Liver (tissue), 9 donors: ENCODE results near the gene IP6K3. TPM values are rescaled to one million over a fixed set of nuclear protein-coding genes. Genes with fewer than 3 reads are reported as not detected.

Experiments used
- DNase-seq: peaks from one replicate; pipeline ENCODE4 v3.0.0-alpha.2; 2017; ENCODE audit warnings: low spot score
- H3K27ac ChIP-seq, 2 donors: one replicate each; pipeline ENCODE4 v1.7.0; 2013; ENCODE audit warnings: inconsistent platforms in 2 of 2, low read length in 2 of 2, control low read depth in 1 of 2, low read depth in 1 of 2, mild to moderate bottlenecking in 1 of 2
- H3K27me3 ChIP-seq, 4 donors: one replicate each; pipeline versions ENCODE4 v1.6.1 to v1.7.0; 2013; ENCODE audit warnings: low read length in 3 of 4, inconsistent platforms in 1 of 4, mild to moderate bottlenecking in 1 of 4, moderate library complexity in 1 of 4; ENCODE audit not compliant: control insufficient read depth in 4 of 4, insufficient read depth in 4 of 4
- H3K36me3 ChIP-seq, 4 donors: one replicate each; pipeline versions ENCODE4 v1.6.1 to v1.7.0; 2013; ENCODE audit warnings: low read length in 3 of 4, mild to moderate bottlenecking in 3 of 4, low read depth in 1 of 4, moderate library complexity in 1 of 4; ENCODE audit not compliant: control insufficient read depth in 4 of 4, insufficient read depth in 3 of 4
- H3K4me1 ChIP-seq, 4 donors: one replicate each; pipeline versions ENCODE4 v1.6.1 to v1.7.0; 2013; ENCODE audit warnings: low read length in 3 of 4, mild to moderate bottlenecking in 3 of 4, moderate library complexity in 1 of 4; ENCODE audit not compliant: control insufficient read depth in 4 of 4, insufficient read depth in 4 of 4
- H3K4me3 ChIP-seq, 3 donors: one replicate each; pipeline versions ENCODE4 v1.6.1 to v1.7.0; 2013; ENCODE audit warnings: low read length in 3 of 3, control low read depth in 1 of 3, low read depth in 1 of 3, mild to moderate bottlenecking in 1 of 3
- H3K9ac ChIP-seq, 2 donors: one replicate each; pipeline ENCODE4 v1.7.0; 2013; ENCODE audit warnings: low read length in 2 of 2, mild to moderate bottlenecking in 2 of 2, moderate library complexity in 2 of 2, control low read depth in 1 of 2, low read depth in 1 of 2
- H3K9me3 ChIP-seq, 4 donors: one replicate each; pipeline versions ENCODE4 v1.6.1 to v1.7.0; 2013; ENCODE audit warnings: low read length in 3 of 4; ENCODE audit not compliant: control insufficient read depth in 4 of 4
- ATF3 ChIP-seq: IDR thresholded peaks from 2 replicates; pipeline ENCODE4 v1.6.1; 2016; ENCODE audit warnings: antibody characterized with exemption
- CTCF ChIP-seq: fragments of 150-350 bp; IDR thresholded peaks from 2 replicates; pipeline ENCODE4 v1.5.1; 2017; ENCODE audit warnings: improper control_type of control experiment, low read depth, low read length; ENCODE audit not compliant: missing input control
- EGR1 ChIP-seq, 2 donors: IDR thresholded peaks; 2 replicates each; pipeline ENCODE4 v1.6.1; 2016 to 2018; ENCODE audit warnings: antibody characterized with exemption in 2 of 2, low read depth in 2 of 2
- FOXA1 ChIP-seq: IDR thresholded peaks from 2 replicates; pipeline ENCODE4 v1.6.1; 2016; ENCODE audit warnings: antibody characterized with exemption
- FOXA2 ChIP-seq: IDR thresholded peaks from 2 replicates; pipeline ENCODE4 v1.6.1; 2016; ENCODE audit warnings: antibody characterized with exemption
- GABPA ChIP-seq, 2 donors: IDR thresholded peaks in 1 of 2; conservative IDR thresholded peaks in 1 of 2; 2 replicates each; pipeline ENCODE4 v1.6.1; 2016; ENCODE audit warnings: antibody characterized with exemption in 2 of 2, mild to moderate bottlenecking in 1 of 2, moderate library complexity in 1 of 2
- HNF4A ChIP-seq, 2 donors: conservative IDR thresholded peaks; 2 replicates each; pipeline ENCODE4 v1.6.1; 2016; ENCODE audit warnings: antibody characterized with exemption in 2 of 2, mild to moderate bottlenecking in 2 of 2
- HNF4G ChIP-seq: IDR thresholded peaks from 2 replicates; pipeline ENCODE4 v1.6.1; 2016; ENCODE audit warnings: antibody characterized with exemption
- JUND ChIP-seq, 2 donors: IDR thresholded peaks; 2 replicates each; pipeline ENCODE4 v1.6.1; 2016; ENCODE audit warnings: antibody characterized with exemption in 2 of 2
- MAX ChIP-seq: IDR thresholded peaks from 2 replicates; pipeline ENCODE4 v1.6.1; 2016; ENCODE audit warnings: antibody characterized with exemption
- NR2F2 ChIP-seq: IDR thresholded peaks from 2 replicates; pipeline ENCODE4 v1.6.1; 2016; ENCODE audit warnings: antibody characterized with exemption
- RAD21 ChIP-seq, 2 donors: IDR thresholded peaks; 2 replicates each; pipeline ENCODE4 v1.6.1; 2016; ENCODE audit warnings: antibody characterized with exemption in 2 of 2, mild to moderate bottlenecking in 2 of 2
- REST ChIP-seq: IDR thresholded peaks from 2 replicates; pipeline ENCODE4 v1.6.1; 2016; ENCODE audit warnings: antibody characterized with exemption, mild to moderate bottlenecking
- RXRA ChIP-seq, 2 donors: IDR thresholded peaks; 2 replicates each; pipeline ENCODE4 v1.6.1; 2017 to 2018; ENCODE audit warnings: antibody characterized with exemption in 2 of 2, mild to moderate bottlenecking in 1 of 2
- SP1 ChIP-seq: IDR thresholded peaks from 2 replicates; pipeline ENCODE4 v1.6.1; 2018; ENCODE audit warnings: antibody characterized with exemption, mild to moderate bottlenecking
- TAF1 ChIP-seq: conservative IDR thresholded peaks from 2 replicates; pipeline ENCODE4 v1.6.1; 2016; ENCODE audit warnings: antibody characterized with exemption, mild to moderate bottlenecking
- YY1 ChIP-seq: IDR thresholded peaks from 2 replicates; pipeline ENCODE4 v1.6.1; 2016; ENCODE audit warnings: antibody characterized with exemption, mild to moderate bottlenecking
- ZBTB33 ChIP-seq: IDR thresholded peaks from 2 replicates; pipeline ENCODE4 v1.6.1; 2016; ENCODE audit warnings: antibody characterized with exemption
- WGBS: extraction: QIAGEN DNeasy Blood & Tissue Kit; methylation state at CpG from one replicate; pipeline ENCODE4 v1.1.7; 2013; 5-methylcytosine and 5-hydroxymethylcytosine counted together
- polyA plus RNA-seq, 2 donors: library from polyadenylated mRNA; stranded (reverse) in 1 of 2; unstranded in 1 of 2; fragments of 200-250 nt in 1 of 2; fragments of >200 nt in 1 of 2; fragmentation: Nextera tagmentation in 1 of 2; extraction: Ambion mirVana in 1 of 2; gene quantifications; one replicate each; pipeline versions ENCODE4 v1.2.1 to v1.2.3, GENCODE V29; 2013 to 2015
- total RNA-seq, 2 donors: library from RNA; depleted of rRNA; stranded (reverse); fragments of >200 nt; gene quantifications; one replicate each; pipeline ENCODE4 v1.2.3, GENCODE V29; 2014
- donor health status: healthy.
- donor health status: healthy.
- donor health status: healthy.
- donor health status: healthy.
- donor health status: healthy.

The IP6K3 gene
- total and polyA plus RNA-seq, 4 donors = 1.5 to 12.9 (median 6.7) TPM

- Histone ChIP-seq H3K4me3 (no peak overlapping the region), H3K9me3 (no peaks in the 10 kb centered on the region), H3K4me1 (peaks cover 0 to 31% (median 23%) of the 10 kb centered on the region in 4 donors), H3K9ac (no peak overlapping the region), H3K27me3 (no peaks in the 10 kb centered on the region), H3K36me3 (peaks cover 0 to 1% (median 0%) of the 10 kb centered on the region in 4 donors), H3K27ac (no peak overlapping the region)
- no peak for DNase-seq
- TF ChIP-seq SP1 (no peak), HNF4A (conservative IDR thresholded peaks at IDR 0.05) (peak; percentile 30 to 32), MAX (no peak), REST (no peak), GABPA (IDR thresholded peaks at IDR 0.05 in 1 of 2, conservative IDR thresholded peaks at IDR 0.05 in 1 of 2) (no peak), TAF1 (no peak), RAD21 (IDR thresholded peaks at IDR 0.05) (peak in 1 of 2 donors; percentile 25), EGR1 (IDR thresholded peaks at IDR 0.05; ENCODE audit: low read depth in 2 of 2) (no peak), HNF4G (no peak), ATF3 (no peak), NR2F2 (no peak), JUND (IDR thresholded peaks at IDR 0.05) (no peak), CTCF (no peak), RXRA (IDR thresholded peaks at IDR 0.05) (no peak)
- WGBS = 73% methylated on average over 7 of the region's 7 CpGs
Measured at GRCh38 chr6:33714385-33715040, 32.2 kb downstream of the IP6K3 start.

GRCh38 chr6:33713786-33714185, 32.9 kb downstream of the IP6K3 start:
- Histone ChIP-seq H3K36me3 (peaks cover 0 to 2% (median 2%) of the 10 kb centered on the region in 4 donors), H3K27me3 (no peaks in the 10 kb centered on the region), H3K9ac (no peak overlapping the region), H3K9me3 (no peaks in the 10 kb centered on the region), H3K4me1 (peaks cover 0 to 31% (median 23%) of the 10 kb centered on the region in 4 donors), H3K4me3 (no peak overlapping the region), H3K27ac (no peak overlapping the region)
- no peak for DNase-seq
- WGBS = 83% methylated on average over 2 of the region's 2 CpGs
- TF ChIP-seq CTCF (no peak), YY1 (no peak), JUND (IDR thresholded peaks at IDR 0.05) (no peak), MAX (no peak), TAF1 (no peak), FOXA1 (no peak), ZBTB33 (no peak), RAD21 (IDR thresholded peaks at IDR 0.05) (no peak), HNF4A (conservative IDR thresholded peaks at IDR 0.05) (no peak), ATF3 (no peak), NR2F2 (no peak), RXRA (IDR thresholded peaks at IDR 0.05) (no peak), EGR1 (IDR thresholded peaks at IDR 0.05; ENCODE audit: low read depth in 2 of 2) (no peak), HNF4G (no peak), FOXA2 (no peak), GABPA (IDR thresholded peaks at IDR 0.05 in 1 of 2, conservative IDR thresholded peaks at IDR 0.05 in 1 of 2) (no peak)
